Cardiac fibroblast (primary cell): ENCODE measurements around the gene NAPA.

Experiments
- DNase-seq, 2 donors: peaks; one replicate each; pipeline versions ENCODE4 v3.0.0 to v3.0.0-alpha.2; 2010; ENCODE audit warnings: low read depth in 2 of 2
- H3K4me3 ChIP-seq, 2 donors: replicated peaks in 1 of 2; 1 replicate in 1 of 2; 2 replicates in 1 of 2; pipeline ENCODE4 v1.5.1; 2011; ENCODE audit warnings: low read depth in 2 of 2, low read length in 2 of 2, mild to moderate bottlenecking in 2 of 2, moderate library complexity in 1 of 2
- TF ChIP-seq, protein P1 (sequence below): IDR thresholded peaks from one replicate; pipeline ENCODE4 v1.5.1; 2011; ENCODE audit warnings: low read depth, mild to moderate bottlenecking, low read length, inconsistent platforms

NAPA gene

GRCh38 chr19:47509973-47510372 is 4.9 kb downstream of the NAPA start:
- no peak for DNase-seq
- no peak overlapping the region for H3K4me3 ChIP-seq
- TF ChIP-seq, protein P1, sequence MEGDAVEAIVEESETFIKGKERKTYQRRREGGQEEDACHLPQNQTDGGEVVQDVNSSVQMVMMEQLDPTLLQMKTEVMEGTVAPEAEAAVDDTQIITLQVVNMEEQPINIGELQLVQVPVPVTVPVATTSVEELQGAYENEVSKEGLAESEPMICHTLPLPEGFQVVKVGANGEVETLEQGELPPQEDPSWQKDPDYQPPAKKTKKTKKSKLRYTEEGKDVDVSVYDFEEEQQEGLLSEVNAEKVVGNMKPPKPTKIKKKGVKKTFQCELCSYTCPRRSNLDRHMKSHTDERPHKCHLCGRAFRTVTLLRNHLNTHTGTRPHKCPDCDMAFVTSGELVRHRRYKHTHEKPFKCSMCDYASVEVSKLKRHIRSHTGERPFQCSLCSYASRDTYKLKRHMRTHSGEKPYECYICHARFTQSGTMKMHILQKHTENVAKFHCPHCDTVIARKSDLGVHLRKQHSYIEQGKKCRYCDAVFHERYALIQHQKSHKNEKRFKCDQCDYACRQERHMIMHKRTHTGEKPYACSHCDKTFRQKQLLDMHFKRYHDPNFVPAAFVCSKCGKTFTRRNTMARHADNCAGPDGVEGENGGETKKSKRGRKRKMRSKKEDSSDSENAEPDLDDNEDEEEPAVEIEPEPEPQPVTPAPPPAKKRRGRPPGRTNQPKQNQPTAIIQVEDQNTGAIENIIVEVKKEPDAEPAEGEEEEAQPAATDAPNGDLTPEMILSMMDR = no peak

GRCh38 chr19:47509170-47509847 is 5.6 kb downstream of the NAPA start:
- no peak for DNase-seq
- H3K4me3 ChIP-seq = no peak overlapping the region
- TF ChIP-seq, protein P1 = no peak

DNA sequence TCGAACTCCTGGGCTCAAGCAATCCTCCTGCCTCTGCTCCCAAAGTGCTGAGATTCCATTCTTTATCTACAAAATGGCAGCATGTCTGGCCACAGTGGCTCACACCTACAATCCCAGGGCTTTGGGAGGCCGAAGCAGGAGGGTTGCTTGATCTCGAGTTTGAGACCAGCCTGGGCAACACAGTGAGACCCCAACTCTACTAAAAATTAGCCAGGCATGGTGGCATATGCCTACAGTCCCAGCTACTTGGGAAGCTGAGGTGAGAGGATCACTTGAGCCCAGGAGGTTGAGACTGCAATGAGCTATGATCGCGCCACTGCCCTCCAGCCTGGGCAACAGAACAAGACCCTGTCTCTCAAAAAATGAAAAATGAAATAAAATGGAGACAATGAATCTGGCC is 6.1 kb downstream of the NAPA start:
- no peak overlapping the region for H3K4me3 ChIP-seq
- no peak for DNase-seq
- TF ChIP-seq, protein P1 = no peak

DNA sequence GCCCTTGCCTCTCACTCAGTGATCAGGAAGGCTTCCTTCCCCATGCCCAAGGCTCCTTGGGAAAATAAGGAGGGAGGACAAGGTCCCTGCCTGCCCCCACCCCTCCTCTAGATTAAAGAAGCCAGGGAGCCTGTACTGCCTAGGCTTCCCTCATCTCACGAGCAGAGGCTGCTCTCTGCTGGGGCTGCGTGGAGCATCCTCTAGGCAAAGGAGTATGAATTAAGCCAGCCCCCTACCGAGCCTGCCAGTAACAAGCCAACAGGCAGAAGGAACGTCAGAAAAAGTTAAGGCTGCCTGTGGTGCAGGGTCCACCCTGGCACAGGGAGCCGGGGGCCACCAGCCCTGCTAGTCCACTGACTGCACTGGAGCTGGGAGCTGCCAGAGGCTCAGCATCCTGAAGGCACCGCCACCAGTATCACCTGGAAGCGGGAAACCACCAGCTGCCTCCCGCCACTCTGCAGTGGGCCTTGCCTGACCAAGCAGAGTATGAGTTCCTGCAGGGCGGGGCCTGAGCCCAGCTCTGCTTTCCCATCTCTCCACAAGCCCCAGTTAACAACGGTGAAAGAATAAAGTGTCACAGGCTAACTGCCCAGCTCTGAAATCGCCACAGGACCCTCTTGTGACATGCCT is 6.8 kb downstream of the NAPA start:
- TF ChIP-seq, protein P1 = no peak
- DNase-seq = no peak
- H3K4me3 ChIP-seq = no peak overlapping the region

- no peak overlapping the region for H3K4me3 ChIP-seq
- TF ChIP-seq, protein P1 = no peak
- DNase-seq = no peak
Observed at GRCh38 chr19:47507012-47507411, 7.9 kb downstream of the NAPA start.

DNA sequence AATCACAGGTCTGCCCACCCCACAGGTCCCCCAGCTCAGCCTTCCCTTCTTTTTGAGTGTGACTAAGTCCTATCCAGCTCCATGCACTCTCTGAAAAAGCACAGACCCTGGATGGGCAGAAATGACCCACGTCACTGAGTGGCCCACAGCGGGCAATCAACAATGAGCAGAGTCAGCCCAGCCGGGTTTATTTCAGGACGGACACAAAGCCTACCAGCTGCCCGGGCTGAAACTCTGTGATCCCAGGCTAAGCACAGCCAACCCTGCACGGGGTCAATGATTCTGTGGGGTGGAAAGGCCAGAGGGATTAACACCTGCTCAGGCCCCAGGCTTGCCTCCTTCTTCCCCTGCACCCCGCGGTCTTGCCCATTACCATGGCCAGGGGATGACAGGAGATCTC is 8.4 kb downstream of the NAPA start:
- TF ChIP-seq, protein P1 = no peak
- DNase-seq = no peak
- no peak overlapping the region for H3K4me3 ChIP-seq
